ENCODE results near the gene APP. TPM values are rescaled to one million over a fixed set of nuclear protein-coding genes. Genes with fewer than 3 reads are reported as not detected.
A peak's percentile ranks its signal among the peaks of the same experiment; 100 is the strongest.

The APP gene
- total and polyA plus RNA-seq, 10 of the 15 experiments (the other 5 are each of a cell fraction or from before 2014, with no cell fraction given) = 8.8 to 94.9 (median 51.0) TPM

- H3K4me2 ChIP-seq (ENCODE audit: control insufficient read depth, insufficient read depth) = no peak overlapping the region
- ChIA-PET POLR2A (no interaction called here), CTCF (no interaction called here), SMC1A (ENCODE audit: uncharacterized antibody, unreplicated experiment) (interaction anchor here (0.8 kb wide), 1 partner anchor 10 kb away, joined by 3 read pairs; no protein-coding TSS in a partner anchor), RAD21 (ENCODE audit: unreplicated experiment) (no interaction called here)
- BruUV-seq (replicated peaks) = TSS peak; percentile 41
- DNase-seq (ENCODE audit: low read depth, low spot score) = no peak
- no peaks in the 10 kb centered on the region for H3K4me1 ChIP-seq (ENCODE audit: control insufficient read depth, insufficient read depth, low read length)
- WGBS (ENCODE audit: insufficient coverage, insufficient replicate concordance, low lambda C conversion rate, missing lambda C conversion rate) = 30% methylated on average over 4 of the region's 4 CpGs
- intact Hi-C loops (cut with micrococcal nuclease; ENCODE audit: unreplicated experiment) (no loop called here), in situ Hi-C loops (cut with MboI) (no loop called here)
- H4K20me1 ChIP-seq (ENCODE audit: control insufficient read depth, insufficient read depth) = no peaks in the 10 kb centered on the region
- TF ChIP-seq STAT1 (conservative IDR thresholded peaks at IDR 0.05) (no peak), E2F4 (IDR thresholded peaks at IDR 0.05; ENCODE audit: low read depth, low read length) (no peak), ZNF622 (IDR thresholded peaks at IDR 0.05) (no peak), FOXM1 (IDR thresholded peaks at IDR 0.05; ENCODE audit: low read depth, low read length) (no peak), SMARCA5 (IDR thresholded peaks at IDR 0.05) (no peak), SUPT20H (IDR thresholded peaks at IDR 0.05; ENCODE audit: borderline replicate concordance, control insufficient read depth, low read depth, low read length) (no peak), MTA2 (IDR thresholded peaks at IDR 0.05; ENCODE audit: low read depth) (no peak), IRF5 (IDR thresholded peaks at IDR 0.05; ENCODE audit: borderline replicate concordance) (no peak), MYB (IDR thresholded peaks at IDR 0.05; ENCODE audit: borderline replicate concordance, low read depth, low read length) (no peak), ZNF24 (IDR thresholded peaks at IDR 0.05) (no peak)
- TF ChIP-seq, protein P1, sequence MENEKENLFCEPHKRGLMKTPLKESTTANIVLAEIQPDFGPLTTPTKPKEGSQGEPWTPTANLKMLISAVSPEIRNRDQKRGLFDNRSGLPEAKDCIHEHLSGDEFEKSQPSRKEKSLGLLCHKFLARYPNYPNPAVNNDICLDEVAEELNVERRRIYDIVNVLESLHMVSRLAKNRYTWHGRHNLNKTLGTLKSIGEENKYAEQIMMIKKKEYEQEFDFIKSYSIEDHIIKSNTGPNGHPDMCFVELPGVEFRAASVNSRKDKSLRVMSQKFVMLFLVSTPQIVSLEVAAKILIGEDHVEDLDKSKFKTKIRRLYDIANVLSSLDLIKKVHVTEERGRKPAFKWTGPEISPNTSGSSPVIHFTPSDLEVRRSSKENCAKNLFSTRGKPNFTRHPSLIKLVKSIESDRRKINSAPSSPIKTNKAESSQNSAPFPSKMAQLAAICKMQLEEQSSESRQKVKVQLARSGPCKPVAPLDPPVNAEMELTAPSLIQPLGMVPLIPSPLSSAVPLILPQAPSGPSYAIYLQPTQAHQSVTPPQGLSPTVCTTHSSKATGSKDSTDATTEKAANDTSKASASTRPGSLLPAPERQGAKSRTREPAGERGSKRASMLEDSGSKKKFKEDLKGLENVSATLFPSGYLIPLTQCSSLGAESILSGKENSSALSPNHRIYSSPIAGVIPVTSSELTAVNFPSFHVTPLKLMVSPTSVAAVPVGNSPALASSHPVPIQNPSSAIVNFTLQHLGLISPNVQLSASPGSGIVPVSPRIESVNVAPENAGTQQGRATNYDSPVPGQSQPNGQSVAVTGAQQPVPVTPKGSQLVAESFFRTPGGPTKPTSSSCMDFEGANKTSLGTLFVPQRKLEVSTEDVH (IDR thresholded peaks at IDR 0.05; ENCODE audit: low read depth, partially characterized antibody) = no peak
- H3K27ac ChIP-seq (ENCODE audit: control insufficient read depth, insufficient read depth) = no peak overlapping the region
- no peak for FAIRE-seq
- no peak overlapping the region for H3K9ac ChIP-seq (ENCODE audit: control insufficient read depth, insufficient read depth, low read length)
- H3K27me3 ChIP-seq (replicated peaks in 1 of 2; ENCODE audit: control insufficient read depth in 2 of 2, insufficient read depth in 2 of 2, low read length in 1 of 2) = no peaks in the 10 kb centered on the region
- no peaks in the 10 kb centered on the region for H3K9me3 ChIP-seq (replicated peaks; ENCODE audit: control insufficient read depth, insufficient read depth, low read length)
- H2AFZ ChIP-seq (ENCODE audit: control insufficient read depth, low read depth, low read length) = no peak overlapping the region
- peaks cover 0 to 3% of the 10 kb centered on the region in 2 experiments; a peak in 1 of 4 replicates for H3K36me3 ChIP-seq (ENCODE audit: control insufficient read depth in 2 of 2, insufficient read depth in 2 of 2, low read length in 1 of 2)
- no peak overlapping the region for H3K4me3 ChIP-seq
- H3K79me2 ChIP-seq (ENCODE audit: control insufficient read depth, insufficient read depth, low read length) = no peaks in the 10 kb centered on the region
- no peak for ATAC-seq
Observed at GRCh38 chr21:25997788-25998611, 172.6 kb downstream of the APP start.

All from GM12878 (cell line).